Right lobe of liver (tissue), 4 donors: Measurements from ENCODE around the gene PIWIL1.

Experiments used
- CTCF ChIP-seq, 4 donors: fragments of 200-600 bp in 3 of 4; fragments of 450-650 bp in 1 of 4; IDR thresholded peaks; one replicate each; pipeline versions ENCODE4 v1.5.1 to v1.8.0; 2016 to 2022; ENCODE audit warnings: antibody characterized with exemption in 4 of 4, mild to moderate bottlenecking in 2 of 4
- POLR2A ChIP-seq: fragments of 450-650 bp; IDR thresholded peaks from one replicate; pipeline ENCODE4 v1.6.1; 2017; ENCODE audit warnings: antibody characterized with exemption, mild to moderate bottlenecking
- donor health status: DM: no; HTN: no; CAD: no.
- donor health status: DM: no; HTN: no; CAD: no.
- donor health status: DM: no; HTN: yes; CAD: no.

GRCh38 chr12:130420071-130420470, 82.4 kb downstream of the PIWIL1 start:
- TF ChIP-seq CTCF (IDR thresholded peaks at IDR 0.05) (no peak), POLR2A (no peak)
